H1 (cell line): ENCODE results near the gene AIG1. TPM values are rescaled to one million over a fixed set of nuclear protein-coding genes. Genes with fewer than 3 reads are reported as not detected.
A peak's percentile ranks its signal among the peaks of the same experiment; 100 is the strongest.

Source experiments
- CTCF ChIA-PET: fragments of 300-600 bp; sonication (Branson Sonifier 250); formaldehyde crosslinking; loops from one replicate; lab custom pipeline; 2021; ENCODE audit not compliant: partially characterized antibody; lab: Charles Lee
- POLR2A ChIA-PET: fragments of 300-600 bp; sonication (Branson Sonifier 250); formaldehyde crosslinking; loops from one replicate; lab custom pipeline; 2021; ENCODE audit warnings: inconsistent platforms; ENCODE audit not compliant: partially characterized antibody; lab: Charles Lee
- DNase-seq, 2 experiments: peaks; one replicate each; pipeline versions ENCODE4 v3.0.0 to v3.0.0-alpha.2; 2010 to 2022; ENCODE audit warnings: low spot score in 2 of 2, low read depth in 1 of 2, mixed read lengths in 1 of 2
- FAIRE-seq: peaks from 2 replicates; lab custom pipeline; 2011; peaks lifted over from hg19 to GRCh38; lab: Jason Lieb, UNC
- H2AFZ ChIP-seq: 2 replicates; pipeline ENCODE4 v1.8.1; 2012; ENCODE audit warnings: low read length, inconsistent platforms
- H2AK5ac ChIP-seq: 2 replicates; pipeline ENCODE4 v1.6.1; 2013; ENCODE audit warnings: low read depth, low read length
- H2BK120ac ChIP-seq: replicated peaks from 2 replicates; pipeline ENCODE3; 2013; ENCODE audit warnings: low read depth, low read length, inconsistent platforms
- H2BK12ac ChIP-seq: 2 replicates; pipeline ENCODE4 v1.6.1; 2013; ENCODE audit warnings: low read depth, low read length
- H2BK15ac ChIP-seq: 2 replicates; pipeline ENCODE4 v1.6.1; 2013; ENCODE audit warnings: low read length
- H2BK20ac ChIP-seq: 2 replicates; pipeline ENCODE4 v1.6.1; 2013; ENCODE audit warnings: low read length
- H2BK5ac ChIP-seq: 2 replicates; pipeline ENCODE4 v1.6.1; 2013; ENCODE audit warnings: low read depth, low read length
- H3K14ac ChIP-seq: 2 replicates; pipeline ENCODE4 v1.6.1; 2013; ENCODE audit warnings: inconsistent platforms; ENCODE audit not compliant: insufficient read length
- H3K18ac ChIP-seq: 2 replicates; pipeline ENCODE4 v1.6.1; 2013; ENCODE audit warnings: low read length; ENCODE audit errors: extremely low read depth
- H3K23ac ChIP-seq: 2 replicates; pipeline ENCODE4 v1.6.1; 2013; ENCODE audit warnings: inconsistent platforms; ENCODE audit not compliant: insufficient read length
- H3K23me2 ChIP-seq: 2 replicates; pipeline ENCODE4 v1.6.1; 2013; ENCODE audit warnings: low read depth, low read length
- H3K27ac ChIP-seq: 2 replicates; pipeline ENCODE4 v1.6.1; 2011; ENCODE audit warnings: low read depth, low read length, inconsistent platforms
- H3K27me3 ChIP-seq, 4 experiments: replicated peaks in 1 of 4; 1 replicate in 1 of 4; 2 replicates in 3 of 4; pipeline versions ENCODE4 v1.6.1 to v1.8.1; 2011 to 2013; ENCODE audit warnings: low read length in 3 of 4, mild to moderate bottlenecking in 3 of 4, inconsistent platforms in 2 of 4, mixed read lengths in 2 of 4, moderate library complexity in 1 of 4; ENCODE audit not compliant: control insufficient read depth in 3 of 4, insufficient read depth in 3 of 4; ENCODE audit errors: extremely low read depth in 1 of 4
- H3K36me3 ChIP-seq, 4 experiments: 2 replicates each; pipeline versions ENCODE4 v1.6.1 to v1.8.1; 2011 to 2013; ENCODE audit warnings: mild to moderate bottlenecking in 4 of 4, low read length in 3 of 4, moderate library complexity in 2 of 4, control low read depth in 1 of 4, inconsistent platforms in 1 of 4; ENCODE audit not compliant: insufficient read depth in 4 of 4, control insufficient read depth in 2 of 4
- H3K4ac ChIP-seq: replicated peaks from 2 replicates; pipeline ENCODE3; 2013; ENCODE audit warnings: low read length, low read depth, mixed read lengths, inconsistent platforms; ENCODE audit not compliant: insufficient read length
- H3K4me1 ChIP-seq, 4 experiments: replicated peaks in 1 of 4; 1 replicate in 1 of 4; 2 replicates in 3 of 4; pipeline versions ENCODE4 v1.6.1 to v1.8.1; 2011 to 2013; ENCODE audit warnings: low read length in 3 of 4, inconsistent platforms in 2 of 4, mixed read lengths in 1 of 4; ENCODE audit not compliant: insufficient read depth in 4 of 4, control insufficient read depth in 3 of 4
- H3K4me2 ChIP-seq, 2 experiments: 2 replicates each; pipeline versions ENCODE4 v1.6.1 to v1.8.1; 2011 to 2013; ENCODE audit warnings: low read depth in 2 of 2, low read length in 2 of 2, control low read depth in 1 of 2, inconsistent platforms in 1 of 2, mild to moderate bottlenecking in 1 of 2; ENCODE audit not compliant: insufficient read depth in 1 of 2
- H3K4me3 ChIP-seq, 4 experiments: fragments of 200-600, 300-600 bp in 1 of 4; sonication (generic), shearing (Covaris generic), sonication (Bioruptor Twin) in 1 of 4; 2 replicates each; pipeline versions ENCODE4 v1.5.1 to v1.8.1; 2011 to 2016; ENCODE audit warnings: low read length in 4 of 4, low read depth in 3 of 4, control low read depth in 2 of 4, inconsistent platforms in 2 of 4, mild to moderate bottlenecking in 2 of 4, mixed read lengths in 1 of 4, moderate library complexity in 1 of 4; ENCODE audit not compliant: insufficient read depth in 2 of 4; ENCODE audit errors: extremely low read depth in 1 of 4
- H3K56ac ChIP-seq: replicated peaks from 2 replicates; pipeline ENCODE3; 2013; ENCODE audit warnings: low read depth, mild to moderate bottlenecking, mixed read lengths, low read length, inconsistent platforms; ENCODE audit not compliant: insufficient read length
- H3K79me1 ChIP-seq: 2 replicates; pipeline ENCODE4 v1.6.1; 2013; ENCODE audit warnings: low read depth, low read length, control low read depth
- H3K79me2 ChIP-seq, 2 experiments: 2 replicates each; pipeline versions ENCODE4 v1.6.1 to v1.8.1; 2012 to 2013; ENCODE audit warnings: low read length in 2 of 2, mild to moderate bottlenecking in 2 of 2, inconsistent platforms in 1 of 2; ENCODE audit not compliant: insufficient read depth in 2 of 2, control insufficient read depth in 1 of 2
- H3K9ac ChIP-seq, 4 experiments: replicated peaks in 1 of 4; 1 replicate in 1 of 4; 2 replicates in 3 of 4; pipeline versions ENCODE4 v1.6.1 to v1.8.1; 2011 to 2013; ENCODE audit warnings: low read depth in 3 of 4, low read length in 3 of 4, control low read depth in 2 of 4, mild to moderate bottlenecking in 2 of 4, moderate library complexity in 2 of 4, inconsistent platforms in 1 of 4; ENCODE audit errors: extremely low read depth in 1 of 4
- H3K9me3 ChIP-seq, 2 experiments: 2 replicates each; pipeline versions ENCODE4 v1.6.1 to v1.8.1; 2012 to 2013; ENCODE audit warnings: mild to moderate bottlenecking in 2 of 2, moderate library complexity in 2 of 2, control low read depth in 1 of 2, inconsistent platforms in 1 of 2, low read depth in 1 of 2, low read length in 1 of 2, mixed read lengths in 1 of 2; ENCODE audit not compliant: insufficient read depth in 2 of 2
- H4K20me1 ChIP-seq, 2 experiments: replicated peaks in 1 of 2; 2 replicates each; pipeline versions ENCODE3 to v1.8.1; 2011 to 2013; ENCODE audit warnings: inconsistent platforms in 2 of 2, low read length in 2 of 2, mild to moderate bottlenecking in 1 of 2; ENCODE audit not compliant: insufficient read depth in 2 of 2, control insufficient read depth in 1 of 2
- H4K5ac ChIP-seq: 2 replicates; pipeline ENCODE4 v1.6.1; 2013; ENCODE audit warnings: low read length, low read depth, mixed read lengths, inconsistent platforms; ENCODE audit not compliant: insufficient read length
- H4K8ac ChIP-seq: 2 replicates; pipeline ENCODE4 v1.8.0; 2013; ENCODE audit warnings: mild to moderate bottlenecking, moderate library complexity, low read length, inconsistent platforms; ENCODE audit not compliant: insufficient read depth; ENCODE audit errors: extremely low read depth
- H4K91ac ChIP-seq: replicated peaks from 2 replicates; pipeline ENCODE3; 2013; ENCODE audit warnings: low read length, mixed read lengths, inconsistent platforms; ENCODE audit not compliant: insufficient read length
- HDAC2 ChIP-seq, 2 experiments: fragments of 300-600 bp in 1 of 2; sonication (generic) in 1 of 2; IDR thresholded peaks; 2 replicates each; pipeline ENCODE4 v1.6.1; 2011 to 2012; ENCODE audit warnings: low read depth in 2 of 2, low read length in 2 of 2, mild to moderate bottlenecking in 2 of 2, moderate library complexity in 2 of 2, borderline replicate concordance in 1 of 2, inconsistent platforms in 1 of 2
- KDM5A ChIP-seq: fragments of 200-600 bp; IDR thresholded peaks from 2 replicates; pipeline ENCODE4 v1.7.1; 2012; ENCODE audit warnings: mild to moderate bottlenecking, low read length, inconsistent platforms, mixed read lengths
- MAFK ChIP-seq: IDR thresholded peaks from 2 replicates; pipeline ENCODE4 v1.6.1; 2012; ENCODE audit warnings: low read depth, mild to moderate bottlenecking, improper control_type of control experiment, low read length
- POU5F1 ChIP-seq: IDR thresholded peaks from 2 replicates; pipeline ENCODE4 v1.6.1; 2011; ENCODE audit warnings: low read depth, mild to moderate bottlenecking, low read length, moderate library complexity
- SP1 ChIP-seq: IDR thresholded peaks from 2 replicates; pipeline ENCODE4 v1.6.1; 2011; ENCODE audit warnings: low read depth, low read length
- SP4 ChIP-seq: IDR thresholded peaks from 2 replicates; pipeline ENCODE4 v1.6.1; 2012; ENCODE audit warnings: low read length, inconsistent platforms
- WGBS, 2 experiments: shearing (Covaris generic) in 1 of 2; methylation state at CpG; one replicate each; pipeline versions ENCODE4 v1.1.6 to v1.1.7; 2013 to 2015; ENCODE audit warnings: low lambda C conversion rate in 2 of 2, mixed read lengths in 2 of 2, inconsistent platforms in 1 of 2, low coverage in 1 of 2, missing lambda C conversion rate in 1 of 2; ENCODE audit not compliant: insufficient replicate concordance in 2 of 2, insufficient coverage in 1 of 2, insufficient read length in 1 of 2; ENCODE audit errors: extremely low coverage in 1 of 2, missing lambda C conversion rate in 1 of 2; 5-methylcytosine and 5-hydroxymethylcytosine counted together
- polyA plus RNA-seq, 7 experiments: library from polyadenylated mRNA; depleted of rRNA in 3 of 7; stranded (reverse) in 5 of 7; unstranded in 2 of 7; fragments of >200 nt in 5 of 7; fragments of 200-250 nt in 2 of 7; gene quantifications; 1 replicate in 5 of 7; 2 replicates in 1 of 7; 4 replicates in 1 of 7; pipeline versions ENCODE4 v1.2.1 to v1.2.3, GENCODE V29; 2011 to 2013; ENCODE audit warnings: missing spikeins in 2 of 7, mixed read lengths in 2 of 7
- total RNA-seq: library from RNA; stranded (reverse); fragmentation: NEBNext Ultra II Directional; extraction: Animal tissue kit (Norgen Biotek cat#: 25700); gene quantifications from 2 replicates; pipeline ENCODE4 v1.2.1, GENCODE V29; 2021

The AIG1 gene
- total and polyA plus RNA-seq, 2 of the 8 experiments (the other 6 are each of a cell fraction or from before 2014, with no cell fraction given): 56.6 to 58.4 TPM

- Histone ChIP-seq H3K79me2 (no peaks in the 10 kb centered on the region), H3K23me2 (no peaks in the 10 kb centered on the region), H3K36me3 (no peaks in the 10 kb centered on the region; a peak in 1 of 8 replicates), H2BK15ac (no peak overlapping the region), H3K4me3 (no peak overlapping the region), H4K20me1 (no peaks in the 10 kb centered on the region), H2BK12ac (no peak overlapping the region), H3K27ac (no peak overlapping the region), H3K23ac (no peak overlapping the region), H2BK120ac (no peak overlapping the region), H3K4me2 (no peak overlapping the region), H4K8ac (no peak overlapping the region), H3K18ac (no peak overlapping the region), H3K27me3 (no peaks in the 10 kb centered on the region), H3K56ac (no peak overlapping the region), H3K9ac (no peak overlapping the region), H3K79me1 (no peaks in the 10 kb centered on the region), H2AFZ (no peak overlapping the region), H4K5ac (no peak overlapping the region), H3K9me3 (no peaks in the 10 kb centered on the region), H3K14ac (no peak overlapping the region), H2AK5ac (no peak overlapping the region), H2BK20ac (no peak overlapping the region), H3K4ac (no peak overlapping the region), H3K4me1 (no peaks in the 10 kb centered on the region), H2BK5ac (no peak overlapping the region), H4K91ac (no peak overlapping the region)
- CTCF ChIA-PET: interaction anchor here (1.0 kb wide), 1 partner anchor 29 kb away, joined by 3 read pairs; no protein-coding TSS in a partner anchor
- 92% methylated on average over 2 of the region's 2 CpGs; no CpG with 5 or more reads in 1 of the 2 experiments for WGBS, 2 experiments
- TF ChIP-seq SP1 (no peak), HDAC2 (IDR thresholded peaks at IDR 0.05; ENCODE audit: borderline replicate concordance in 1 of 2, low read depth in 2 of 2, low read length in 2 of 2) (no peak), SP4 (no peak), KDM5A (no peak), POU5F1 (no peak), MAFK (peak; percentile 46; the same call in 1 of the 2 replicates)
- DNase-seq: no peak
- no peak for FAIRE-seq
- POLR2A ChIA-PET: no interaction called here
Observed at GRCh38 chr6:143205585-143205984, 144.9 kb downstream of the AIG1 start.
